ENCODE data around the gene NDUFC1.

NDUFC1 gene

DNA sequence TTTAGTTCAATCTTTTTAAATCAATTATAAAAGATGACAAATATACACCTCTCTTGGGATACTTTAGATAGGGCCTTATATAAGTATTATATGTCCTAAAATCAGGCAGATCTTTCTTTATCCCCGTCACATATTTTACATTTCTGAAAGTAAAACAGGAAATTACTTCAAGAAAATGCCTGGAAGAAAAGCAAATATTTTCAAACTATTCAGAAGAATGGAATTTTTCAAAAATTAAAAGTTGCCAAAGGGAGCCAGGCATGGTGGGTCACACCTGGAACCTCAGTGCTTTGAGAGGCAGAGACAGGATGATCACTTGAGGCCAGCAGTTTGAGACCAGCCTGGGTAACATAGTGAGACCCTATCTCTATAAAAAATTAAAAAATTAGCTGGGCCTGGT lies 56.7 kb downstream of the NDUFC1 start:
- DNase-seq, result no peak

DNA sequence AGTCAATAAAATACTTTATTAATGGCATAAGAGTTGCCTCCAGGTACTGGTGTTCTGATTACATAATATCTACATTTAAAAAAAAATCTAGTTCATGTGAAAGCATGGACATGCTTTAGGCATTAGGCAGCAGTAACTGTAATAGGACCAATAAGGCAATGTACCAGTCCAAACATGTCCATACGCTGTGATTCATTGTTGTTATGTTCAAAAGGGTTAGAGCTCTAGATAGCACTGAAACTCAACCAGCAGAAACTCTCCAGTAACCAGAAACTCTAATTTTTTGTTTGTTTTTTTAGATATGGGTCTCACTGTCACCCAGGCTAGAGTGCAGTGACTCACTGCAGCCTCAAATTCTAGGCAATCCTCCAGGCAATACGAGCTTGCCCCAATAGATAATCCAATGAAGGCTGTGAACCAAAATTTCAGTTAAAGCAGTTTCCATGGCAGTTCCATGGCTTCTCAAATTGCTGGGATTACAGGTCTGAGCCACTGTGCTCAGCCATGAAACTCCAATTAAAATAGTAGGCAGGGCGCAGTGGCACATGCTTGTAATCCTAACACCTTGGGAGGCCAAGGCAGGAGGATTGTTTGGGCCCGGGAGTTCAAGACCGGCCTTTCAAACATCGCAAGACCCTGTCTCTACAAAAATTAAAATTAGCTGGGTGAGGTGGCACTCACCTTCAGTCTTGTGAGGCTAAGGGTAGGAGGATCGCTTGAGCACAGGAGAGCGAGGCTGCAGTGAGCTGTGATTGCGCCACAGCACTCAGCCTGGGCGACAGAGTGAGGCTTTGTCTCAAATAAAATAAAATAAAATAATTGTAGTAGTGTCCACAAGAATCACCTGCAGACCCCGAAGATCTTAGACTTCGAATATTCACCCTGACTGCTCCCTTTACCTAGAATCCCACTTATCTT lies 58.6 kb downstream of the NDUFC1 start:
- no peak for DNase-seq

DNA sequence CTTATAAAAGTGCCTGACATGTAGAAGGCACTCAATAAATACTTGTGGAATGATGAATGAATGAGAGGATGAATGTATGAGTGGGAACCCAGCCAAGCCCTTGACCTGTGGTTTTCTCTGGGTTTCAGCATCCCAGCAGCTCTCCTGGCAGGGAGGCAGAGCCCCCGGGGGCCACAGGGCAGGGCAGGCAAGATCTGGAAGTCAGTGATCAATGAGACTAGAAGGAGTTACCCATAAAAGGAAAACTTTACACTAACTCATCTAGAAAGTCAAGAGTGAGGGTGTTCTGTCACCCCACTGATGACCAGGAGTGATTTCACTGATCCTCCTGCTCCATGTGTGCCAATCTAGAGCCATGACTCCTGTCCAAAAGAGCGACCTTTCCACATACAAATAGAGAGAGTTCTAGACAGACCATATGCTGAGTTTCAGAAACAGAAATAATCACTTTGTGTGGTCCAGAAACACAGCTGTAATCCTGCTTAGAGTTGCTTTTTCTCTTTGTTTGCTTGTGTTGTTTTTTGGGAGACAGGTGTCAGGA lies 59.7 kb downstream of the NDUFC1 start:
- no peak for DNase-seq

DNA sequence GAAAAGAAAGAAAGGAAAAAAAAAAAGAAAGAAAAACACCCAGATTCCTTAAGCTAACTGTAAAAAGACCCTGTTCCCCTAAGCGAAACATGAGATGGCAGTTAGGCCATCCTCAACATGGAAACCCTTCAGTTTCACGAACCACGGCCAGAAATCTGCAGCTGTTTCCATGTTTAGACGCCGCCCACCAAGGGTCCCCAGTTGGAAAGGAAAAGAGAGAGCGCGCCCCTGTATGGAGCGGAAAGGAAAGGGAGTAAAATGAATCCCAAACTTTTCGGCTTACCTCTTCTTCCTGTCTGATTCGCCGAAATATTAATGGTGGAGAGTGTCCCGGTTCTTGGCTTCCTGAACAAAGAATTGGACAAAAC lies 60.5 kb downstream of the NDUFC1 start:
- no peak for DNase-seq

DNA sequence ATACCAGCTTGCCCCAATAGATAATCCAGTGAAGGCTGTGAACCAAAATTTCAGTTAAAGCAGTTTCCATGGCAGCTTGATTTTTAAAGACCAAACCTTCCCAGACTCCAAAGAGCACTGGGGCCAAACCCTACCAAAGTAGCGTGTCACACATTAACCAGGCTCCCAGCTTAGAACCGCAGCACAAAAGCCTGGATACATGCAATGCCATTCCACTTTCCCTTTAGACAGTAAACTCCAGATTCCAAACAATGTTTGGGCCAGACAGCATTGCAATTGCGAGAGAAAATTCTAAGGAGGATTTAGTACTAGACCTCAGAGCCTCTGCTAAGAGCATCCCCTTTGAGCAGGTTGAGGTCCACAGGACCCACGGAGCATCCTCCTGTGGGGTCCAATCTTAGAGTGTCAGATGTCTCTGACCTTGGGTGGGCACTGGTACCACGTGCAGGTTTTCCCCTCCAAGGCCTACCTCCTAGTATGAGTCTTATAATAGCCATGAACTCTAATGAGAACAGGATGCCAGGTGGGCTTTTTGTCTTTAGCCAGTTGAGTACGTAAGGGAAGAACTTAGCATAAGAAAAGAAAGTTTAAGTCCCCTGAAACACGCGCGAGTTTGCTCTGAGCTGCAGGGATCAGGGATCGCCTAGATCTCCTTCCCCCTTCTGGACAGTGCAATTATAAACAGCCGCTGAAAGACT lies 61.0 kb downstream of the NDUFC1 start:
- no peak for DNase-seq
